Measurements from ENCODE around the gene OAS1. TPM values are rescaled to one million over a fixed set of nuclear protein-coding genes. Genes with fewer than 3 reads are reported as not detected.

OAS1 gene
- total and polyA plus RNA-seq, 2 of the 8 experiments (the other 6 are each of a cell fraction or from before 2014, with no cell fraction given): 0.23 TPM; not detected in 1

GRCh38 chr12:112936927-112937326, 30.2 kb downstream of the OAS1 start:
- Histone ChIP-seq H3K9me3 (ENCODE audit: insufficient read depth in 2 of 2, low read depth in 1 of 2, low read length in 1 of 2) (no peaks in the 10 kb centered on the region), H3K36me3 (ENCODE audit: control insufficient read depth in 2 of 4, insufficient read depth in 4 of 4, low read length in 3 of 4) (no peaks in the 10 kb centered on the region), H2BK120ac (replicated peaks; ENCODE audit: low read depth, low read length) (no peak overlapping the region), H3K23ac (ENCODE audit: insufficient read length) (no peak overlapping the region), H3K4me3 (ENCODE audit: extremely low read depth in 1 of 4, insufficient read depth in 2 of 4, low read depth in 3 of 4, low read length in 4 of 4) (no peak overlapping the region), H3K4me2 (ENCODE audit: insufficient read depth in 1 of 2, low read depth in 2 of 2, low read length in 2 of 2) (no peak overlapping the region), H4K20me1 (replicated peaks in 1 of 2; ENCODE audit: control insufficient read depth in 1 of 2, insufficient read depth in 2 of 2, low read length in 2 of 2) (no peaks in the 10 kb centered on the region), H2BK15ac (ENCODE audit: low read length) (no peak overlapping the region), H2BK5ac (ENCODE audit: low read depth, low read length) (no peak overlapping the region), H3K79me2 (ENCODE audit: control insufficient read depth in 1 of 2, insufficient read depth in 2 of 2, low read length in 2 of 2) (no peaks in the 10 kb centered on the region), H3K4ac (replicated peaks; ENCODE audit: insufficient read length, low read depth, low read length) (no peak overlapping the region), H2AFZ (ENCODE audit: low read length) (no peak overlapping the region), H4K91ac (replicated peaks; ENCODE audit: insufficient read length, low read length) (no peak overlapping the region), H2BK12ac (ENCODE audit: low read depth, low read length) (no peak overlapping the region), H3K9ac (replicated peaks in 1 of 4; ENCODE audit: extremely low read depth in 1 of 4, low read depth in 3 of 4, low read length in 3 of 4) (no peak overlapping the region), H3K14ac (ENCODE audit: insufficient read length) (no peak overlapping the region), H2AK5ac (ENCODE audit: low read depth, low read length) (no peak overlapping the region), H3K23me2 (ENCODE audit: low read depth, low read length) (no peaks in the 10 kb centered on the region; the same call in 1 of the 2 replicates), H3K18ac (ENCODE audit: extremely low read depth, low read length) (no peak overlapping the region), H3K4me1 (replicated peaks in 1 of 4; ENCODE audit: control insufficient read depth in 3 of 4, insufficient read depth in 4 of 4, low read length in 3 of 4) (peaks cover 0 to 5% (median 2%) of the 10 kb centered on the region in 4 experiments; a peak in 4 of 7 replicates), H2BK20ac (ENCODE audit: low read length) (no peak overlapping the region), H3K27ac (ENCODE audit: low read depth, low read length) (no peak overlapping the region), H3K56ac (replicated peaks; ENCODE audit: insufficient read length, low read depth, low read length) (no peak overlapping the region), H4K5ac (ENCODE audit: insufficient read length, low read depth, low read length) (no peak overlapping the region), H4K8ac (ENCODE audit: extremely low read depth, insufficient read depth, low read length) (no peak overlapping the region), H3K27me3 (replicated peaks in 1 of 4; ENCODE audit: control insufficient read depth in 3 of 4, extremely low read depth in 1 of 4, insufficient read depth in 3 of 4, low read length in 3 of 4) (peaks cover 0 to 15% (median 10%) of the 10 kb centered on the region in 4 experiments; a peak in 6 of 7 replicates), H3K79me1 (ENCODE audit: low read depth, low read length) (no peaks in the 10 kb centered on the region)
- ChIA-PET CTCF (ENCODE audit: partially characterized antibody) (interaction anchor here (0.7 to 1.2 kb wide), 2 partner anchors 14 to 113 kb away, joined by 3 read pairs; no protein-coding TSS in a partner anchor), POLR2A (ENCODE audit: partially characterized antibody) (no interaction called here)
- no peak for DNase-seq (ENCODE audit: low read depth in 1 of 2, low spot score in 2 of 2)
- WGBS, 2 experiments (ENCODE audit: extremely low coverage in 1 of 2, insufficient coverage in 1 of 2, insufficient read length in 1 of 2, insufficient replicate concordance in 2 of 2, low coverage in 1 of 2, low lambda C conversion rate in 2 of 2, missing lambda C conversion rate in 1 of 2): 97% methylated on average over 2 of the region's 2 CpGs; no CpG with 5 or more reads in 1 of the 2 experiments
- no peak for FAIRE-seq
- no peak for TF ChIP-seq TEAD4 (IDR thresholded peaks at IDR 0.05; ENCODE audit: low read depth, low read length)
- no peak for TF ChIP-seq KDM4A (IDR thresholded peaks at IDR 0.05; ENCODE audit: low read depth, low read length, severe bottlenecking)
- TF ChIP-seq RBBP5 (IDR thresholded peaks at IDR 0.05; ENCODE audit: borderline replicate concordance, low read depth, low read length): no peak
- TF ChIP-seq NANOG (IDR thresholded peaks at IDR 0.05; ENCODE audit: insufficient read depth, low read depth, low read length, poor library complexity, severe bottlenecking): no peak
- TF ChIP-seq SIX5 (IDR thresholded peaks at IDR 0.05; ENCODE audit: low read depth, low read length): no peak
- TF ChIP-seq FOSL1 (IDR thresholded peaks at IDR 0.05; ENCODE audit: insufficient read depth, low read depth, low read length): no peak
- TF ChIP-seq CBX8 (IDR thresholded peaks at IDR 0.05; ENCODE audit: borderline replicate concordance, low read depth, low read length): no peak
